GM23338 (cell line): ENCODE data around the gene WNT11.

ENCODE experiments used
- CREB1 ChIP-seq: fragments of 250-450 bp; sonication (Bioruptor Pico); IDR thresholded peaks from 2 replicates; pipeline ENCODE4 v1.5.0; 2020; ENCODE audit warnings: low read depth, mild to moderate bottlenecking, moderate library complexity
- EZH2 ChIP-seq: fragments of 200-600 bp; sonication (generic); IDR thresholded peaks from one replicate; pipeline ENCODE4 v1.8.0; 2017; ENCODE audit warnings: antibody characterized with exemption, mild to moderate bottlenecking, low read depth; ENCODE audit not compliant: unreplicated experiment
- EZH2phosphoT487 ChIP-seq: fragments of 200-600 bp; sonication (generic); IDR thresholded peaks from one replicate; pipeline ENCODE4 v1.8.1; 2018; ENCODE audit warnings: antibody characterized with exemption; ENCODE audit not compliant: unreplicated experiment
- JUNB ChIP-seq: IDR thresholded peaks from one replicate; pipeline ENCODE4 v1.6.1; 2016; ENCODE audit warnings: antibody characterized with exemption; ENCODE audit not compliant: unreplicated experiment
- NANOG ChIP-seq: IDR thresholded peaks from 2 replicates; pipeline ENCODE4 v1.6.1; 2016; ENCODE audit warnings: antibody characterized with exemption, borderline replicate concordance
- POLR2AphosphoS5 ChIP-seq: IDR thresholded peaks from 2 replicates; pipeline ENCODE4 v1.6.1; 2016; ENCODE audit warnings: antibody characterized with exemption, low read depth
- STAT1 ChIP-seq: IDR thresholded peaks from one replicate; pipeline ENCODE4 v1.6.1; 2016; ENCODE audit warnings: antibody characterized with exemption; ENCODE audit not compliant: unreplicated experiment
- TF ChIP-seq, protein P1 (sequence below), 2 experiments: fragments of 200-600 bp in 1 of 2; sonication (generic) in 1 of 2; conservative IDR thresholded peaks; 2 replicates each; pipeline versions ENCODE4 v1.5.1 to v1.6.1; 2016 to 2017; ENCODE audit warnings: antibody characterized with exemption in 2 of 2, low read depth in 2 of 2, mild to moderate bottlenecking in 2 of 2, moderate library complexity in 1 of 2
- TF ChIP-seq, protein P2 (sequence below): IDR thresholded peaks from one replicate; pipeline ENCODE4 v1.6.1; 2018; ENCODE audit warnings: antibody characterized with exemption; ENCODE audit not compliant: unreplicated experiment

DNA sequence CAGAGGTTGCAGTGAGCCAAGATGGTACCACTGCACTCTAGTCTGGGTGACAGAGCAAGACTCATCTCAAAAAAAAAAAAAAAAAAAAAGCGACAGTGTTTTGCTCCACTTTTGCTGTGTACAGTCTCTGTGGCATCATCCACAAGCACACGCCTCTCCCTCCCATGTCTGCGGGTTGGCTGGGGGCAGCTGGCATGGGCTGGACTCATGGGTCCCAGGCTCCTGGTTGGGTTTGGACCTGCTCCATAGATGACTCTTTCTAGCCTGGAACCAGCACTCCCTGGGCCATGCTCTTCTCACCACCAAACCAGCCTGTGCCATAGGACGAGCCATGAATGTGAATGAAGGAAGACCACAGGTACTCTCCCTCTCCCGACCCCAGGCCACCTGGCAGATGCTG lies 7.9 kb upstream of the WNT11 start:
- no peak for TF ChIP-seq NANOG
- TF ChIP-seq EZH2: no peak
- TF ChIP-seq POLR2AphosphoS5: no peak
- TF ChIP-seq EZH2phosphoT487: no peak
- TF ChIP-seq, protein P1, sequence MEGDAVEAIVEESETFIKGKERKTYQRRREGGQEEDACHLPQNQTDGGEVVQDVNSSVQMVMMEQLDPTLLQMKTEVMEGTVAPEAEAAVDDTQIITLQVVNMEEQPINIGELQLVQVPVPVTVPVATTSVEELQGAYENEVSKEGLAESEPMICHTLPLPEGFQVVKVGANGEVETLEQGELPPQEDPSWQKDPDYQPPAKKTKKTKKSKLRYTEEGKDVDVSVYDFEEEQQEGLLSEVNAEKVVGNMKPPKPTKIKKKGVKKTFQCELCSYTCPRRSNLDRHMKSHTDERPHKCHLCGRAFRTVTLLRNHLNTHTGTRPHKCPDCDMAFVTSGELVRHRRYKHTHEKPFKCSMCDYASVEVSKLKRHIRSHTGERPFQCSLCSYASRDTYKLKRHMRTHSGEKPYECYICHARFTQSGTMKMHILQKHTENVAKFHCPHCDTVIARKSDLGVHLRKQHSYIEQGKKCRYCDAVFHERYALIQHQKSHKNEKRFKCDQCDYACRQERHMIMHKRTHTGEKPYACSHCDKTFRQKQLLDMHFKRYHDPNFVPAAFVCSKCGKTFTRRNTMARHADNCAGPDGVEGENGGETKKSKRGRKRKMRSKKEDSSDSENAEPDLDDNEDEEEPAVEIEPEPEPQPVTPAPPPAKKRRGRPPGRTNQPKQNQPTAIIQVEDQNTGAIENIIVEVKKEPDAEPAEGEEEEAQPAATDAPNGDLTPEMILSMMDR (conservative IDR thresholded peaks at IDR 0.05; ENCODE audit: low read depth in 2 of 2): no peak
- no peak for TF ChIP-seq CREB1 (CRISPR knock-in tag)
- TF ChIP-seq, protein P2, sequence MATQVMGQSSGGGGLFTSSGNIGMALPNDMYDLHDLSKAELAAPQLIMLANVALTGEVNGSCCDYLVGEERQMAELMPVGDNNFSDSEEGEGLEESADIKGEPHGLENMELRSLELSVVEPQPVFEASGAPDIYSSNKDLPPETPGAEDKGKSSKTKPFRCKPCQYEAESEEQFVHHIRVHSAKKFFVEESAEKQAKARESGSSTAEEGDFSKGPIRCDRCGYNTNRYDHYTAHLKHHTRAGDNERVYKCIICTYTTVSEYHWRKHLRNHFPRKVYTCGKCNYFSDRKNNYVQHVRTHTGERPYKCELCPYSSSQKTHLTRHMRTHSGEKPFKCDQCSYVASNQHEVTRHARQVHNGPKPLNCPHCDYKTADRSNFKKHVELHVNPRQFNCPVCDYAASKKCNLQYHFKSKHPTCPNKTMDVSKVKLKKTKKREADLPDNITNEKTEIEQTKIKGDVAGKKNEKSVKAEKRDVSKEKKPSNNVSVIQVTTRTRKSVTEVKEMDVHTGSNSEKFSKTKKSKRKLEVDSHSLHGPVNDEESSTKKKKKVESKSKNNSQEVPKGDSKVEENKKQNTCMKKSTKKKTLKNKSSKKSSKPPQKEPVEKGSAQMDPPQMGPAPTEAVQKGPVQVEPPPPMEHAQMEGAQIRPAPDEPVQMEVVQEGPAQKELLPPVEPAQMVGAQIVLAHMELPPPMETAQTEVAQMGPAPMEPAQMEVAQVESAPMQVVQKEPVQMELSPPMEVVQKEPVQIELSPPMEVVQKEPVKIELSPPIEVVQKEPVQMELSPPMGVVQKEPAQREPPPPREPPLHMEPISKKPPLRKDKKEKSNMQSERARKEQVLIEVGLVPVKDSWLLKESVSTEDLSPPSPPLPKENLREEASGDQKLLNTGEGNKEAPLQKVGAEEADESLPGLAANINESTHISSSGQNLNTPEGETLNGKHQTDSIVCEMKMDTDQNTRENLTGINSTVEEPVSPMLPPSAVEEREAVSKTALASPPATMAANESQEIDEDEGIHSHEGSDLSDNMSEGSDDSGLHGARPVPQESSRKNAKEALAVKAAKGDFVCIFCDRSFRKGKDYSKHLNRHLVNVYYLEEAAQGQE: no peak
- no peak for TF ChIP-seq STAT1
- no peak for TF ChIP-seq JUNB
